ENCODE results near the gene STAT4. TPM values are rescaled to one million over a fixed set of nuclear protein-coding genes. Genes with fewer than 3 reads are reported as not detected.

The STAT4 gene
- polyA plus RNA-seq, 1 of the 3 experiments (the other 2 are of a cell fraction): 0.12 TPM

DNA sequence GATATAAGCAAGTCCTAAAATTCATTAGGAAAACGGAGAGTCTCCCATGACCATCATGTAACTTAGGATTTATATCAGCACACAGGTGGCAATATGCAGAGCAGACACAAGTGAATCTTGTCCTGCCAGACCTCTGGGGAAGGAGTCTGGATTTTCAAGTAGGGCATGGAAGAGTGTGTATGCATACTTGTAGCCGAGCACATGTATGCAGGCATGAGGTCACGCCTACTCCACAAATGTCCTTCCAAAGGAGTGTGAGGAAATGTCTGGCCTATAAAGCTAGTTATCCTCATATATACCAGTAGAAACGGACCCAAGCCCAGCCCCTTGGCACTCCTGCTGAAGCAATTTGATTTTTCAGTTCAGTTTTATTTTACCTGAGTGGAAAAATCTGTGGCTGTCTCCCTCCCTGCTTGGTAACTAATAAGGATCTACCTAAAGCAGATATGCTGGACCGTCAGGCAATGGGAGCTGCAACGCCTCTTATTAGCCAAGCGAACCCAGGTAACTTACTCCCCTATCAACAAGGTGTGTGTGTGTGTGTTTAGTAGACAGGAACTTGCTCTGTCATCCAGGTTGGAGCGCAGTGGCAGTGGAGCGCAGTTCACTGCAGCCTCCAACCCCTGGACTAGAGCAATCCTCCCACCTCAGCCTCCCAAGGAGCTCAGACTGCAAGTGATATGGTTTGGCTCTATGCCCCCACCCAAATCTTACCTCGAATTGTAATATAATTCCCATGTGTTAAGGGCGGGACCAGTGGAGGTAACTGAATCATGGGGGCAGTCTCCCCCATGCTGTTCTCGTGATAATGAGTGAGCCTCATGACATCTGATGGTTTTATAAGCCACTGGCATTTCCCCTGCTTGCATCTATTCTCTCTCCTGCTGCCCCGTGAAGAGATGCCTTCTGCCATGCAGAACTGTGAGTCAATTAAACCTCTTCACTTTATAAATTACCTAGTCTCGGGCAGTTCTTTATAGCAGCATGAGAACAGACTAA lies 139.6 kb downstream of the STAT4 start:
- no peaks in the 10 kb centered on the region for H3K9me3 ChIP-seq
- no peak overlapping the region for H3K27ac ChIP-seq (ENCODE audit: low read depth in 2 of 2, low read length in 1 of 2)
- 93% methylated on average over 14 of the region's 14 CpGs for WGBS (ENCODE audit: low lambda C conversion rate)
- H4K20me1 ChIP-seq (ENCODE audit: insufficient read depth): no peaks in the 10 kb centered on the region
- no peak overlapping the region for H3K4me2 ChIP-seq
- no peak overlapping the region for H3K4me3 ChIP-seq (ENCODE audit: low read depth in 2 of 2, low read length in 1 of 2)
- TF ChIP-seq SMC3 (IDR thresholded peaks at IDR 0.05; ENCODE audit: low read depth, low read length) (no peak), SIN3A (IDR thresholded peaks at IDR 0.05; ENCODE audit: borderline replicate concordance, low read depth, low read length) (no peak), TCF12 (IDR thresholded peaks at IDR 0.05) (no peak), ELF1 (IDR thresholded peaks at IDR 0.05) (no peak), NFIC (IDR thresholded peaks at IDR 0.05; ENCODE audit: borderline replicate concordance) (no peak), YY1 (IDR thresholded peaks at IDR 0.05; ENCODE audit: low read depth) (no peak), RFX5 (IDR thresholded peaks at IDR 0.05; ENCODE audit: low read length) (no peak), EZH2phosphoT487 (IDR thresholded peaks at IDR 0.05; ENCODE audit: borderline replicate concordance, low read depth) (no peak), CHD2 (IDR thresholded peaks at IDR 0.05; ENCODE audit: low read length, partially characterized antibody) (no peak), NRF1 (IDR thresholded peaks at IDR 0.05; ENCODE audit: low read depth, low read length) (no peak), GATA2 (CRISPR knock-in tag; IDR thresholded peaks at IDR 0.05) (no peak), RXRA (IDR thresholded peaks at IDR 0.05; ENCODE audit: borderline replicate concordance, low read depth) (no peak)
- TF ChIP-seq, protein P1, sequence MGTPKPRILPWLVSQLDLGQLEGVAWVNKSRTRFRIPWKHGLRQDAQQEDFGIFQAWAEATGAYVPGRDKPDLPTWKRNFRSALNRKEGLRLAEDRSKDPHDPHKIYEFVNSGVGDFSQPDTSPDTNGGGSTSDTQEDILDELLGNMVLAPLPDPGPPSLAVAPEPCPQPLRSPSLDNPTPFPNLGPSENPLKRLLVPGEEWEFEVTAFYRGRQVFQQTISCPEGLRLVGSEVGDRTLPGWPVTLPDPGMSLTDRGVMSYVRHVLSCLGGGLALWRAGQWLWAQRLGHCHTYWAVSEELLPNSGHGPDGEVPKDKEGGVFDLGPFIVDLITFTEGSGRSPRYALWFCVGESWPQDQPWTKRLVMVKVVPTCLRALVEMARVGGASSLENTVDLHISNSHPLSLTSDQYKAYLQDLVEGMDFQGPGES (IDR thresholded peaks at IDR 0.05; ENCODE audit: low read depth, low read length): no peak
- TF ChIP-seq, protein P2, sequence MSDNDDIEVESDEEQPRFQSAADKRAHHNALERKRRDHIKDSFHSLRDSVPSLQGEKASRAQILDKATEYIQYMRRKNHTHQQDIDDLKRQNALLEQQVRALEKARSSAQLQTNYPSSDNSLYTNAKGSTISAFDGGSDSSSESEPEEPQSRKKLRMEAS (IDR thresholded peaks at IDR 0.05; ENCODE audit: low read depth): no peak
- CTCF ChIA-PET: interaction anchor here (1.0 to 1.1 kb wide), 2 partner anchors 41 kb away, joined by 3 read pairs; no protein-coding TSS in a partner anchor
- H3K27me3 ChIP-seq (ENCODE audit: insufficient read depth): no peaks in the 10 kb centered on the region
- no peak overlapping the region for H2AFZ ChIP-seq (ENCODE audit: low read depth)
- H3K4me1 ChIP-seq (ENCODE audit: control insufficient read depth in 1 of 2, insufficient read depth in 2 of 2, low read depth in 1 of 2, low read length in 1 of 2): peaks cover 6 to 27% of the 10 kb centered on the region in 2 experiments; a peak in 2 of 4 replicates
- H3K79me2 ChIP-seq (ENCODE audit: insufficient read depth): peaks cover 38% of the 10 kb centered on the region
- no peak for DNase-seq
- no peaks in the 10 kb centered on the region for H3K9me2 ChIP-seq
- no peaks in the 10 kb centered on the region for H3F3A ChIP-seq (replicated peaks; ENCODE audit: insufficient read depth)
- peaks cover 32 to 46% of the 10 kb centered on the region in 2 experiments for H3K36me3 ChIP-seq (replicated peaks in 1 of 2; ENCODE audit: control insufficient read depth in 1 of 2, insufficient read depth in 2 of 2, low read length in 1 of 2)
- POLR2A ChIA-PET: interaction anchor here (2.7 kb wide), 1 partner anchor 9 kb away, joined by 10 read pairs; no protein-coding TSS in a partner anchor
- H3K9ac ChIP-seq: no peak overlapping the region
